Measurements from ENCODE around the gene CSHL1. TPM values are rescaled to one million over a fixed set of nuclear protein-coding genes. Genes with fewer than 3 reads are reported as not detected.
A peak's percentile ranks its signal among the peaks of the same experiment; 100 is the strongest.

Gene CSHL1
- total and polyA plus RNA-seq, 9 of the 15 experiments (the other 6 are each of a cell fraction or from before 2014, with no cell fraction given), result not detected

GRCh38 chr17:63919311-63919723, 8.3 kb upstream of the CSHL1 start (continued):
- TF ChIP-seq TSHZ1 (CRISPR knock-in tag; IDR thresholded peaks at IDR 0.05) (no peak), ZNF23 (CRISPR knock-in tag; IDR thresholded peaks at IDR 0.05) (no peak), SLC30A9 (CRISPR knock-in tag; IDR thresholded peaks at IDR 0.05) (no peak), E2F4 (CRISPR knock-in tag; IDR thresholded peaks at IDR 0.05; ENCODE audit: low read depth) (no peak), HNRNPK (IDR thresholded peaks at IDR 0.05; ENCODE audit: low read depth, low read length, poor library complexity, severe bottlenecking) (no peak), ZEB2 (IDR thresholded peaks at IDR 0.05) (no peak), FUS (optimal IDR thresholded peaks at IDR 0.05; ENCODE audit: low read depth, low read length) (no peak), ZNF717 (CRISPR knock-in tag; IDR thresholded peaks at IDR 0.05) (no peak), NFATC3 (IDR thresholded peaks at IDR 0.05) (no peak), HES1 (IDR thresholded peaks at IDR 0.05; ENCODE audit: low read depth) (no peak), RAD21 (CRISPR knock-in tag; conservative IDR thresholded peaks at IDR 0.05 in 1 of 2, IDR thresholded peaks at IDR 0.05 in 1 of 2) (peak; percentile 87 to 94), HCFC1 (IDR thresholded peaks at IDR 0.05; ENCODE audit: low read depth, low read length) (no peak), ARNT (IDR thresholded peaks at IDR 0.05) (no peak), CXXC5 (CRISPR knock-in tag; IDR thresholded peaks at IDR 0.05) (no peak), ZNF239 (CRISPR knock-in tag; IDR thresholded peaks at IDR 0.05) (no peak), TBP (optimal IDR thresholded peaks at IDR 0.05; ENCODE audit: low read depth, low read length) (no peak), STAG1 (CRISPR knock-in tag; IDR thresholded peaks at IDR 0.05; ENCODE audit: borderline replicate concordance) (peak; percentile 91), ZNF253 (CRISPR knock-in tag; conservative IDR thresholded peaks at IDR 0.05) (no peak), ZNF592 (IDR thresholded peaks at IDR 0.05) (no peak), MCM7 (IDR thresholded peaks at IDR 0.05) (no peak), ZNF197 (CRISPR knock-in tag; IDR thresholded peaks at IDR 0.05; ENCODE audit: low read depth) (no peak), FOXA3 (CRISPR knock-in tag; conservative IDR thresholded peaks at IDR 0.05 in 1 of 2, IDR thresholded peaks at IDR 0.05 in 1 of 2) (no peak)

Data from K562 (cell line).